Body of pancreas (tissue), 4 donors: ENCODE measurements around the gene LUC7L.

Experiments
- POLR2A ChIP-seq, 3 donors: fragments of 450-650 bp; IDR thresholded peaks; one replicate each; pipeline ENCODE4 v1.6.1; 2016; ENCODE audit warnings: antibody characterized with exemption in 3 of 3, mild to moderate bottlenecking in 2 of 3
- TF ChIP-seq, protein P1 (sequence below), 7 experiments: fragments of 450-650 bp in 4 of 7; fragments of 200-600 bp in 3 of 7; sonication (generic) in 3 of 7; IDR thresholded peaks; one replicate each; pipeline ENCODE4 v1.5.1; 2016 to 2019; ENCODE audit warnings: antibody characterized with exemption in 7 of 7

DNA sequence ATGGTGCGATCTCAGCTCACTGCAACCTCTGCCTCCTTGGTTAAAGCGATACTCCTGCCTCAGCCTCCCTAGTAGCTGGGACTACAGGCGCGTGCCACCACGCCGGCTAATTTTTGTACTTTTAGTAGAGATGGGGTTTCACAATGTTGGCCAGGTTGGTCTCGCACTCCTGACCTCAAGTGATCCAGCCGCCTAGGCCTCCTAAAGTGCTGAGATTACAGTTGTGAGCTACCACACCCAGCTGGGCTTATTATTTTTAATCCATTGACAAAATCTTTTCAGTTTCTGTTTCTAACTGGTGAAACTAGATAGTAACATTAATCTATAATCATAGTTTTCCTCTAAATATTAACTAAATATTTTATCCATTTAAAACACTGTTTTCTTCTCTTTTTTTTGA is 11.3 kb upstream of the LUC7L start:
- TF ChIP-seq, protein P1, sequence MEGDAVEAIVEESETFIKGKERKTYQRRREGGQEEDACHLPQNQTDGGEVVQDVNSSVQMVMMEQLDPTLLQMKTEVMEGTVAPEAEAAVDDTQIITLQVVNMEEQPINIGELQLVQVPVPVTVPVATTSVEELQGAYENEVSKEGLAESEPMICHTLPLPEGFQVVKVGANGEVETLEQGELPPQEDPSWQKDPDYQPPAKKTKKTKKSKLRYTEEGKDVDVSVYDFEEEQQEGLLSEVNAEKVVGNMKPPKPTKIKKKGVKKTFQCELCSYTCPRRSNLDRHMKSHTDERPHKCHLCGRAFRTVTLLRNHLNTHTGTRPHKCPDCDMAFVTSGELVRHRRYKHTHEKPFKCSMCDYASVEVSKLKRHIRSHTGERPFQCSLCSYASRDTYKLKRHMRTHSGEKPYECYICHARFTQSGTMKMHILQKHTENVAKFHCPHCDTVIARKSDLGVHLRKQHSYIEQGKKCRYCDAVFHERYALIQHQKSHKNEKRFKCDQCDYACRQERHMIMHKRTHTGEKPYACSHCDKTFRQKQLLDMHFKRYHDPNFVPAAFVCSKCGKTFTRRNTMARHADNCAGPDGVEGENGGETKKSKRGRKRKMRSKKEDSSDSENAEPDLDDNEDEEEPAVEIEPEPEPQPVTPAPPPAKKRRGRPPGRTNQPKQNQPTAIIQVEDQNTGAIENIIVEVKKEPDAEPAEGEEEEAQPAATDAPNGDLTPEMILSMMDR (IDR thresholded peaks at IDR 0.05), result no peak
- no peak for TF ChIP-seq POLR2A (IDR thresholded peaks at IDR 0.05)
